GM23338 (cell line): ENCODE results near the gene CNTN1. TPM values are rescaled to one million over a fixed set of nuclear protein-coding genes. Genes with fewer than 3 reads are reported as not detected.

ENCODE experiments used
- ATAC-seq: fragments of 200-7000 bp; cut with Tn5 transposase; 3 replicates; pipeline ENCODE4 v1.9.1; 2020
- DNase-seq: peaks from one replicate; pipeline ENCODE4 v3.0.0-alpha.2; 2015; ENCODE audit warnings: low spot score
- H2AFZ ChIP-seq: fragments of 200-600 bp; sonication (generic); 2 replicates; pipeline ENCODE4 v1.8.0; 2016; ENCODE audit warnings: antibody characterized with exemption, mild to moderate bottlenecking, moderate library complexity
- H3F3A ChIP-seq: fragments of 200-600 bp; sonication (generic); replicated peaks from 2 replicates; pipeline ENCODE4 v1.8.0; 2017; ENCODE audit warnings: antibody characterized with exemption, mixed run types, low read depth
- H3K27ac ChIP-seq: fragments of 200-600 bp; sonication (generic); 2 replicates; pipeline ENCODE4 v1.6.1; 2016; ENCODE audit warnings: low read depth
- H3K27me3 ChIP-seq: fragments of 200-600 bp; sonication (generic); 2 replicates; pipeline ENCODE4 v1.8.0; 2016; ENCODE audit warnings: mild to moderate bottlenecking, mixed run types, moderate library complexity; ENCODE audit not compliant: insufficient read depth
- H3K36me3 ChIP-seq: fragments of 200-600 bp; sonication (generic); 2 replicates; pipeline ENCODE4 v1.8.0; 2016; ENCODE audit warnings: mild to moderate bottlenecking; ENCODE audit not compliant: insufficient read depth
- H3K4me1 ChIP-seq: fragments of 200-600 bp; sonication (generic); 2 replicates; pipeline ENCODE4 v1.8.0; 2016; ENCODE audit warnings: mild to moderate bottlenecking, moderate library complexity; ENCODE audit not compliant: insufficient read depth
- H3K4me2 ChIP-seq: fragments of 200-600 bp; sonication (generic); 2 replicates; pipeline ENCODE4 v1.7.1; 2017; ENCODE audit warnings: mixed run types
- H3K4me3 ChIP-seq: fragments of 200-600 bp; sonication (generic); 2 replicates; pipeline ENCODE4 v1.6.1; 2016; ENCODE audit warnings: mixed run types
- H3K79me2 ChIP-seq: fragments of 200-600 bp; sonication (generic); replicated peaks from 2 replicates; pipeline ENCODE4 v1.8.0; 2017; ENCODE audit warnings: mild to moderate bottlenecking; ENCODE audit not compliant: insufficient read depth
- H3K9me2 ChIP-seq: fragments of 200-600 bp; sonication (generic); 2 replicates; pipeline ENCODE4 v1.8.0; 2017; ENCODE audit not compliant: insufficient read depth
- H4K20me1 ChIP-seq: fragments of 200-600 bp; sonication (generic); replicated peaks from 2 replicates; pipeline ENCODE4 v1.8.0; 2017; ENCODE audit warnings: mild to moderate bottlenecking; ENCODE audit not compliant: insufficient read depth
- H3K27ac Mint-ChIP-seq: 2 replicates; pipeline ENCODE4 v1.8.0; 2020; ENCODE audit warnings: inconsistent platforms, mild to moderate bottlenecking, moderate library complexity, mixed read lengths
- H3K27me3 Mint-ChIP-seq: 3 replicates; pipeline ENCODE4 v1.8.0; 2022; ENCODE audit warnings: low read depth, mild to moderate bottlenecking, moderate library complexity, mixed read lengths, inconsistent platforms; ENCODE audit not compliant: insufficient read depth, poor library complexity
- H3K36me3 Mint-ChIP-seq: 3 replicates; pipeline ENCODE4 v1.8.0; 2021; ENCODE audit warnings: low read depth, mild to moderate bottlenecking, inconsistent platforms, moderate library complexity, mixed read lengths
- H3K4me1 Mint-ChIP-seq: 3 replicates; pipeline ENCODE4 v1.8.0; 2020; ENCODE audit warnings: mild to moderate bottlenecking, inconsistent platforms, mixed read lengths
- H3K4me3 Mint-ChIP-seq: 3 replicates; pipeline ENCODE4 v1.8.0; 2021; ENCODE audit warnings: moderate library complexity, mild to moderate bottlenecking, inconsistent platforms, mixed read lengths
- H3K9me3 Mint-ChIP-seq: 3 replicates; pipeline ENCODE4 v1.8.0; 2020; ENCODE audit warnings: moderate library complexity, mild to moderate bottlenecking, inconsistent platforms, mixed read lengths
- CREB1 ChIP-seq: fragments of 250-450 bp; sonication (Bioruptor Pico); IDR thresholded peaks from 2 replicates; pipeline ENCODE4 v1.5.0; 2020; ENCODE audit warnings: low read depth, mild to moderate bottlenecking, moderate library complexity
- CTCF ChIP-seq, 2 experiments: fragments of 200-600 bp in 1 of 2; sonication (generic) in 1 of 2; conservative IDR thresholded peaks; 2 replicates each; pipeline versions ENCODE4 v1.5.1 to v1.6.1; 2016 to 2017; ENCODE audit warnings: antibody characterized with exemption in 2 of 2, low read depth in 2 of 2, mild to moderate bottlenecking in 2 of 2, moderate library complexity in 1 of 2
- ETS1 ChIP-seq: IDR thresholded peaks from 2 replicates; pipeline ENCODE4 v1.6.1; 2016; ENCODE audit warnings: antibody characterized with exemption
- EZH2 ChIP-seq: fragments of 200-600 bp; sonication (generic); IDR thresholded peaks from one replicate; pipeline ENCODE4 v1.8.0; 2017; ENCODE audit warnings: antibody characterized with exemption, mild to moderate bottlenecking, low read depth; ENCODE audit not compliant: unreplicated experiment
- EZH2phosphoT487 ChIP-seq: fragments of 200-600 bp; sonication (generic); IDR thresholded peaks from one replicate; pipeline ENCODE4 v1.8.1; 2018; ENCODE audit warnings: antibody characterized with exemption; ENCODE audit not compliant: unreplicated experiment
- JUNB ChIP-seq: IDR thresholded peaks from one replicate; pipeline ENCODE4 v1.6.1; 2016; ENCODE audit warnings: antibody characterized with exemption; ENCODE audit not compliant: unreplicated experiment
- NANOG ChIP-seq: IDR thresholded peaks from 2 replicates; pipeline ENCODE4 v1.6.1; 2016; ENCODE audit warnings: antibody characterized with exemption, borderline replicate concordance
- POLR2AphosphoS5 ChIP-seq: IDR thresholded peaks from 2 replicates; pipeline ENCODE4 v1.6.1; 2016; ENCODE audit warnings: antibody characterized with exemption, low read depth
- REST ChIP-seq: IDR thresholded peaks from one replicate; pipeline ENCODE4 v1.6.1; 2018; ENCODE audit warnings: antibody characterized with exemption; ENCODE audit not compliant: unreplicated experiment
- STAT1 ChIP-seq: IDR thresholded peaks from one replicate; pipeline ENCODE4 v1.6.1; 2016; ENCODE audit warnings: antibody characterized with exemption; ENCODE audit not compliant: unreplicated experiment
- ZNF114 ChIP-seq: fragments of 250-450 bp; sonication (Bioruptor Pico); IDR thresholded peaks from 2 replicates; pipeline ENCODE4 v1.5.0; 2020; ENCODE audit warnings: mild to moderate bottlenecking, moderate library complexity
- ZNF331 ChIP-seq: fragments of 250-450 bp; sonication (Bioruptor Pico); IDR thresholded peaks from 2 replicates; pipeline ENCODE4 v1.5.0; 2020; ENCODE audit warnings: low read depth, mild to moderate bottlenecking, moderate library complexity
- ZNF462 ChIP-seq: fragments of 250-450 bp; sonication (Bioruptor Pico); IDR thresholded peaks from 2 replicates; pipeline ENCODE4 v1.5.0; 2020; ENCODE audit warnings: mild to moderate bottlenecking, moderate library complexity
- polyA plus RNA-seq: library from polyadenylated mRNA; unstranded; fragments of >200 nt; fragmentation: Nextera tagmentation; extraction: Ambion mirVana; gene quantifications from 2 replicates; pipeline ENCODE4 v1.2.1, GENCODE V29; 2016
- total RNA-seq: library from RNA; depleted of rRNA; stranded (reverse); fragments of >200 nt; shearing (Covaris generic); gene quantifications from 2 replicates; pipeline ENCODE4 v1.2.3, GENCODE V29; 2014

Gene CNTN1
- total and polyA plus RNA-seq, 2 experiments from 2014 or later, result 5.0 to 27.0 TPM

GRCh38 chr12:41053046-41053445, 360.8 kb downstream of the CNTN1 start:
- Mint-ChIP-seq H3K4me3 (no peak overlapping the region), H3K9me3 (no peaks in the 10 kb centered on the region), H3K36me3 (peaks cover 2% of the 10 kb centered on the region; the same call in 1 of the 3 replicates), H3K27ac (no peak overlapping the region), H3K27me3 (no peaks in the 10 kb centered on the region), H3K4me1 (no peaks in the 10 kb centered on the region)
- H3K4me1 ChIP-seq, result no peaks in the 10 kb centered on the region
- no peaks in the 10 kb centered on the region for H3F3A ChIP-seq
- H2AFZ ChIP-seq, result no peak overlapping the region
- H3K79me2 ChIP-seq, result no peaks in the 10 kb centered on the region
- no peaks in the 10 kb centered on the region for H3K36me3 ChIP-seq
- no peak overlapping the region for H3K4me2 ChIP-seq
- 0 out of 2 replicates have a peak, but pooled peaks cover 4% of the 10 kb centered on the region for H3K9me2 ChIP-seq
- H3K4me3 ChIP-seq, result no peak overlapping the region
- H3K27ac ChIP-seq, result no peak overlapping the region
- TF ChIP-seq EZH2phosphoT487 (no peak), ZNF114 (CRISPR knock-in tag) (no peak), NANOG (no peak), CREB1 (CRISPR knock-in tag) (no peak), ETS1 (no peak), POLR2AphosphoS5 (no peak), ZNF462 (CRISPR knock-in tag) (no peak), STAT1 (no peak), ZNF331 (CRISPR knock-in tag) (no peak), CTCF (conservative IDR thresholded peaks at IDR 0.05; ENCODE audit: low read depth in 2 of 2) (no peak), REST (no peak), JUNB (no peak), EZH2 (no peak)
- no peaks in the 10 kb centered on the region for H4K20me1 ChIP-seq
- ATAC-seq (no peak), DNase-seq (no peak)
- no peaks in the 10 kb centered on the region for H3K27me3 ChIP-seq
